Measurements from ENCODE around the gene DNAH11. TPM values are rescaled to one million over a fixed set of nuclear protein-coding genes. Genes with fewer than 3 reads are reported as not detected.
"Not testable (repeated sequence)": the region's sequence is repeated elsewhere in the genome, so short reads cannot be mapped to it uniquely, and the experiment has no call there.

The DNAH11 gene
- total RNA-seq, 1 donor from 2014 or later: 0.12 TPM

GRCh38 chr7:21926448-21926847 lies 383.6 kb downstream of the DNAH11 start:
- no peak for DNase-seq (ENCODE audit: low spot score)

GRCh38 chr7:21927693-21928092 lies 384.9 kb downstream of the DNAH11 start:
- no peak for DNase-seq (ENCODE audit: low spot score)

- DNase-seq (ENCODE audit: low spot score): not testable (repeated sequence)
Measured at GRCh38 chr7:21933293-21933692, 390.5 kb downstream of the DNAH11 start.

GRCh38 chr7:21934808-21935207 lies 392.0 kb downstream of the DNAH11 start:
- no peak for DNase-seq (ENCODE audit: low spot score)

GRCh38 chr7:21938463-21938862 lies 395.6 kb downstream of the DNAH11 start:
- no peak for DNase-seq (ENCODE audit: low spot score)

- no peak for DNase-seq (ENCODE audit: low spot score)
Measured at GRCh38 chr7:21939136-21939857, 396.5 kb downstream of the DNAH11 start.

- DNase-seq (ENCODE audit: low spot score): no peak
Measured at GRCh38 chr7:21939858-21940372, 397.1 kb downstream of the DNAH11 start.

- no peak for DNase-seq (ENCODE audit: low spot score)
Measured at GRCh38 chr7:21941611-21942141, 398.8 kb downstream of the DNAH11 start.

GRCh38 chr7:21942955-21943354 lies 400.1 kb downstream of the DNAH11 start:
- no peak for DNase-seq (ENCODE audit: low spot score)

- DNase-seq (ENCODE audit: low spot score): no peak
Measured at GRCh38 chr7:21943436-21943835, 400.6 kb downstream of the DNAH11 start.

- peak; percentile 59 for DNase-seq (ENCODE audit: low spot score)
Measured at GRCh38 chr7:21944616-21945453, 402.0 kb downstream of the DNAH11 start.

GRCh38 chr7:21945454-21946221 lies 402.8 kb downstream of the DNAH11 start, which contains the start of gene CDCA7L:
TSS of gene CDCA7L (minus strand) at chr7:21945899. CDS start at chr7:21945804, 95 bp downstream.
- peak; percentile 56 for DNase-seq (ENCODE audit: low spot score)

- DNase-seq (ENCODE audit: low spot score): no peak
Measured at GRCh38 chr7:21946222-21946709, 403.4 kb downstream of the DNAH11 start.

- DNase-seq (ENCODE audit: low spot score): no peak
Measured at GRCh38 chr7:21947056-21947455, 404.2 kb downstream of the DNAH11 start.

- DNase-seq (ENCODE audit: low spot score): no peak
Measured at GRCh38 chr7:21947946-21948345, 405.1 kb downstream of the DNAH11 start.

- no peak for DNase-seq (ENCODE audit: low spot score)
Measured at GRCh38 chr7:21948364-21948763, 405.5 kb downstream of the DNAH11 start.

GRCh38 chr7:21948887-21949540 lies 406.2 kb downstream of the DNAH11 start:
- DNase-seq (ENCODE audit: low spot score): no peak

All from mucosa of gallbladder (tissue), 1 donor.